HG03196 (cell line): ENCODE results near the gene TOMM20L.
"Not testable (repeated sequence)": the region's sequence is repeated elsewhere in the genome, so short reads cannot be mapped to it uniquely, and the experiment has no call there.

Experiments
- ATAC-seq: cut with Tn5 transposase; IDR thresholded peaks from one replicate; pipeline ENCODE4 v1.9.1; 2021; ENCODE audit not compliant: unreplicated experiment

The TOMM20L gene

GRCh38 chr14:58395812-58396788 lies at the start of gene TOMM20L:
Gene TOMM20L, plus strand, starts transcription at chr14:58395930. Its CDS starts 28 bp downstream, at chr14:58395958.
- ATAC-seq: peak; percentile 89

- ATAC-seq: no peak
Measured at GRCh38 chr14:58353516-58354299, 42.0 kb upstream of the TOMM20L start.

GRCh38 chr14:58354808-58355207 lies 40.9 kb upstream of the TOMM20L start:
- no peak for ATAC-seq

- ATAC-seq: no peak
Measured at GRCh38 chr14:58356268-58356667, 39.5 kb upstream of the TOMM20L start.

GRCh38 chr14:58362272-58362671 lies 33.5 kb upstream of the TOMM20L start:
- not testable (repeated sequence) for ATAC-seq

GRCh38 chr14:58362798-58363412 lies 32.8 kb upstream of the TOMM20L start:
- no peak for ATAC-seq

- no peak for ATAC-seq
Measured at GRCh38 chr14:58364316-58364715, 31.4 kb upstream of the TOMM20L start.

GRCh38 chr14:58367296-58367695 lies 28.4 kb upstream of the TOMM20L start:
- ATAC-seq: no peak

- no peak for ATAC-seq
Measured at GRCh38 chr14:58368956-58369355, 26.8 kb upstream of the TOMM20L start.

GRCh38 chr14:58376791-58377190 lies 18.9 kb upstream of the TOMM20L start:
- no peak for ATAC-seq

GRCh38 chr14:58390830-58391229 lies 4.9 kb upstream of the TOMM20L start:
- ATAC-seq: no peak

GRCh38 chr14:58395562-58395811 lies 243 bp upstream of the TOMM20L start:
- ATAC-seq: no peak

GRCh38 chr14:58397156-58397555 lies 1.4 kb downstream of the TOMM20L start:
- no peak for ATAC-seq

- no peak for ATAC-seq
Measured at GRCh38 chr14:58398495-58398894, 2.8 kb downstream of the TOMM20L start.

- no peak for ATAC-seq
Measured at GRCh38 chr14:58398895-58399294, 3.2 kb downstream of the TOMM20L start.

- ATAC-seq: no peak
Measured at GRCh38 chr14:58401587-58401986, 5.9 kb downstream of the TOMM20L start.

GRCh38 chr14:58408681-58409215 lies 13.0 kb downstream of the TOMM20L start:
- ATAC-seq: no peak

- ATAC-seq: no peak
Measured at GRCh38 chr14:58414845-58415244, 19.1 kb downstream of the TOMM20L start.

GRCh38 chr14:58415636-58416547 lies 20.2 kb downstream of the TOMM20L start:
- ATAC-seq: no peak

- not testable (repeated sequence) for ATAC-seq
Measured at GRCh38 chr14:58416934-58417333, 21.2 kb downstream of the TOMM20L start.
